Fibroblast of mammary gland (primary cell): ENCODE measurements around the gene AGXT2.

Experiments used
- DNase-seq: peaks from one replicate; pipeline ENCODE4 v3.0.0-alpha.2; 2010; ENCODE audit warnings: low read depth
- H3K4me3 ChIP-seq: 2 replicates; pipeline ENCODE4 v1.5.1; 2011; ENCODE audit warnings: low read depth, mild to moderate bottlenecking, low read length, moderate library complexity; ENCODE audit not compliant: control insufficient read depth
- TF ChIP-seq, protein P1 (sequence below): conservative IDR thresholded peaks from 2 replicates; pipeline ENCODE4 v1.5.1; 2011; ENCODE audit warnings: low read depth, low read length, inconsistent platforms; ENCODE audit not compliant: control insufficient read depth, insufficient read depth

The AGXT2 gene

DNA sequence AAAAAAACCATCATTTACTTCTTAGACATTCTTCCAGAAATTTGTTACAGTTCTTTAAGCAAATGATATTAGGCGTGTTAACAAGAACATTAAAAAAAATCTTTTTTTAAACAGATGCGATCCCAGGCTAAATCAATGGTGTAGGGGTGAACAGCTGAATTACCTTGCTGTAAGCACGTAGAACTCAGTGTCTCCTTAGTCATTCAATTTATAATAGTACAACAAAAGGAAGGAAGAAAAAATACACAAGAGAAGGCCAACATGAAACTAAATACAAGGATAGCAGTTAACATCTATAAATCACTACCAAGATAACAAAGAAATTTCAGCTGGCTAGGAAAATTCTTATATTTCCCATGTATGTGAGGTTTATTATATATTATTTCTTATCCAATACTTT lies 35.4 kb downstream of the AGXT2 start:
- TF ChIP-seq, protein P1, sequence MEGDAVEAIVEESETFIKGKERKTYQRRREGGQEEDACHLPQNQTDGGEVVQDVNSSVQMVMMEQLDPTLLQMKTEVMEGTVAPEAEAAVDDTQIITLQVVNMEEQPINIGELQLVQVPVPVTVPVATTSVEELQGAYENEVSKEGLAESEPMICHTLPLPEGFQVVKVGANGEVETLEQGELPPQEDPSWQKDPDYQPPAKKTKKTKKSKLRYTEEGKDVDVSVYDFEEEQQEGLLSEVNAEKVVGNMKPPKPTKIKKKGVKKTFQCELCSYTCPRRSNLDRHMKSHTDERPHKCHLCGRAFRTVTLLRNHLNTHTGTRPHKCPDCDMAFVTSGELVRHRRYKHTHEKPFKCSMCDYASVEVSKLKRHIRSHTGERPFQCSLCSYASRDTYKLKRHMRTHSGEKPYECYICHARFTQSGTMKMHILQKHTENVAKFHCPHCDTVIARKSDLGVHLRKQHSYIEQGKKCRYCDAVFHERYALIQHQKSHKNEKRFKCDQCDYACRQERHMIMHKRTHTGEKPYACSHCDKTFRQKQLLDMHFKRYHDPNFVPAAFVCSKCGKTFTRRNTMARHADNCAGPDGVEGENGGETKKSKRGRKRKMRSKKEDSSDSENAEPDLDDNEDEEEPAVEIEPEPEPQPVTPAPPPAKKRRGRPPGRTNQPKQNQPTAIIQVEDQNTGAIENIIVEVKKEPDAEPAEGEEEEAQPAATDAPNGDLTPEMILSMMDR, result no peak
- no peak for DNase-seq
- no peak overlapping the region for H3K4me3 ChIP-seq

DNA sequence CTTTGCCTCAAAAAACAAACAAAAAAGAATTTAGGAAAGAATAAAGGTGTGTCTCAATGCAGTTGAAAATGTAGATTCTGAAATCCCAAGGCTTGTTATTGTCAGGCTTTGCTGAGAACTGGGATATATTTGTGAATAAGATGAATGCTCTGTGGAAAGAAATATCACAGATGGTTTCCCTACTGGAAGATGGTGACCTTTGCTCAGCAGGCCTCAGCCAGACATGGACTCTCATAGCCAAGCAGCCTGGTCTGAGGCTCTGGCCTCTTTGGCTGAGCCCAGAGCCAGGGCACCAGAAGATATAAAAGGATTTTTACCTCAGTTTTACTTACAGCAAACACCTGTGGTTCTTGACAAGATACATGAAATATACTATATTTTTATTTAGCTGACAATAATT lies 37.1 kb downstream of the AGXT2 start:
- no peak for DNase-seq
- TF ChIP-seq, protein P1, result no peak
- no peak overlapping the region for H3K4me3 ChIP-seq

DNA sequence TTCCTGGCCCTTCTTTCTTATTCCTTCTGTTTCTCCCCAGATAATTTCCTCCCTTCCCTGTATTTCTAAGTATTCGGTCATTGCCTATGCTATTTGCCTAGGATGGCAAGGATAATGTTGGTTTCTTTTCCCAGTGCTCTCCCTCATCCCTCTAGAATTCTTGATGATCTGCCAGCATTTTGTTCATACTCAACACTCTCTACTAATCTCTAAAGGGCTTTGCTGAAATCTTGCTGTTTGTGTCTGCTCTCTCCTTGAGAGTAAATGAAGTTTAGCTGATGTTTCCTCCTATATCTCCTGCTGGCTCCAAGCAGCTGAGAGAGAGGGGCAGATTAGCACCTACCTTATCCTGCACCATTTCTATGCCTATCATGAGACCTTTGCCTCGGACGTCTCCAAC lies 38.1 kb downstream of the AGXT2 start:
- H3K4me3 ChIP-seq, result no peak overlapping the region
- TF ChIP-seq, protein P1, result no peak
- DNase-seq, result no peak

DNA sequence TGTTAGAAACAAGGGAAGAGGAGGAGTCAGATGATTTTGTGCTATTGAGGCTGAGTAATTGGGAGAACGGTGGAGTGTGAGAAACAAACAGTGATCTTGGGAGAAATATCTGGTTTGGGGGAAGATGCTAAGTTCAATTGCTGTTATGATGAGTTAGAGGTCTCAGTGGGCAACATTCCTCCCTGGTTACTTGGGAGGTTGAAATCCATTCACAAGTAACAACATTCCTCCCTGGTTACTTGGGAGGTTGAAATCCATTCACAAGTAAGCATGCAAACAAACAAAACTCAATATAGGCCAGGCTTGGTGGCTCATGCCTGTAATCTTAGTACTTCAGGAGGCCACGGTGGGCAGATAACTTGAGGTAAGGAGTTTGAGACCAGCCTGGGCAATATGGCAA lies 38.7 kb downstream of the AGXT2 start:
- H3K4me3 ChIP-seq, result no peak overlapping the region
- peak; percentile 31 for DNase-seq
- TF ChIP-seq, protein P1, result no peak

DNA sequence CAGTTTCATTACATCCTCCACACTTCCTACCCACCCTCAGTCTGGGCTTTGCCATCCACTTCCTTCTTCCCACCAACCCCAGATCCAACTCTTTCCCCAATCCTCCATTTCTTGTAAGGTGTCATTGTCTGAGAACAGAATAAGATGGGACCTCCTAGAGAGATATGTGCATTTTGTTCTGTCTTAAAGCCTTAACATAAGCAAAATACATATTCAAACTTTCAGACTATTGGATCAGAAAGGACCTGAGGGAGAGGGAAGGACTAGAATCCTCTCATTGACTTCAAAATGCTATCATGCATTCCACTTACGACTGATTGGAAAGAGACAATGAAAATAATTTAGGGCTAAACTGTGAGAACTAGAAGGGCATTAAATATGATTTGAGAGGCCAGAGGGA lies 43.0 kb downstream of the AGXT2 start:
- TF ChIP-seq, protein P1, result no peak
- no peak overlapping the region for H3K4me3 ChIP-seq
- no peak for DNase-seq

DNA sequence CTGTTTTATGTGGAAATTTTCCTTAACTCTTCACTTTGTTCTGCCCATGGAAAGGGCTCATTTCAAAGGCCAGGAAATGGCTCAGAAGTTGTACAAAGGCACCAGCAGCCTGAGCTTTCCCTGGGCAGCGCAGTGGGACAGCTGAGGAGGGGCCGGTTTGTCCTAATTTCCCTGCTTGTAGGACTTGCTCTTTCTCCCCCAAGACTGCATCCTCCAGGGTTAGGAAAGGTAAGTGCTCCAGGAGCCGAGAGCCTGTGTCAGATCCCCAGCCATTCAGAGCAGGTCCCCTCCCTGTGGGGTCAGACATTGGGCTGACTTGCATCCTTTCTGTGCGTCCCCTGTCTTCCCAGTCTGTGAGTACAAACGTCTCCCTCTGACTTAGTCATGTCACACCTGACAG lies 43.5 kb downstream of the AGXT2 start:
- H3K4me3 ChIP-seq, result no peak overlapping the region
- DNase-seq, result no peak
- TF ChIP-seq, protein P1, result no peak
